Naive thymus-derived CD8-positive, alpha-beta T cell (primary cell): ENCODE measurements around the gene CTBP2. TPM values are rescaled to one million over a fixed set of nuclear protein-coding genes. Genes with fewer than 3 reads are reported as not detected.

Source experiments
- ATAC-seq, 2 donors: fragments of 150-1000 bp; cut with Tn5 transposase in 1 of 2; sonication (Bioruptor Pico), chemical (Tn5 transposase) in 1 of 2; 1 replicate in 1 of 2; 2 replicates in 1 of 2; pipeline ENCODE4 v1.10.0; 2021; ENCODE audit warnings: mild to moderate bottlenecking in 2 of 2, moderate library complexity in 2 of 2
- POLR2A ChIA-PET: fragments of 350-600 bp; sonication (Branson Sonifier 250); formaldehyde crosslinking; loops from one replicate; lab custom pipeline; 2021; ENCODE audit warnings: antibody characterized with exemption; lab: Charles Lee
- DNase-seq, 10 donors: peaks; one replicate each; pipeline versions ENCODE4 v3.0.0 to v3.0.0-alpha.2; 2020 to 2022
- H3K27ac Mint-ChIP-seq, 10 donors: one replicate each; pipeline ENCODE4 v1.8.0; 2020 to 2022; ENCODE audit warnings: mild to moderate bottlenecking in 10 of 10, mixed read lengths in 10 of 10, moderate library complexity in 4 of 10, inconsistent platforms in 1 of 10
- H3K27me3 Mint-ChIP-seq, 5 donors: one replicate each; pipeline ENCODE4 v1.8.0; 2021 to 2022; ENCODE audit warnings: mixed read lengths in 5 of 5
- H3K36me3 Mint-ChIP-seq, 3 donors: one replicate each; pipeline ENCODE4 v1.8.0; 2020 to 2022; ENCODE audit warnings: mixed read lengths in 3 of 3, mild to moderate bottlenecking in 2 of 3, inconsistent platforms in 1 of 3
- H3K4me1 Mint-ChIP-seq, 4 donors: one replicate each; pipeline ENCODE4 v1.8.0; 2021 to 2022; ENCODE audit warnings: mixed read lengths in 4 of 4
- H3K4me3 Mint-ChIP-seq, 10 donors: one replicate each; pipeline ENCODE4 v1.8.0; 2020 to 2022; ENCODE audit warnings: mild to moderate bottlenecking in 10 of 10, mixed read lengths in 10 of 10, moderate library complexity in 6 of 10, inconsistent platforms in 1 of 10
- H3K9me3 Mint-ChIP-seq, 9 donors: one replicate each; pipeline ENCODE4 v1.8.0; 2020 to 2022; ENCODE audit warnings: mixed read lengths in 9 of 9, mild to moderate bottlenecking in 3 of 9, inconsistent platforms in 1 of 9, moderate library complexity in 1 of 9
- polyA plus RNA-seq, 3 donors: library from polyadenylated mRNA; unstranded; fragments of 300-500 nt; fragmentation: Illumina TruSeq; gene quantifications; one replicate each; pipeline ENCODE4 v1.2.3, GENCODE V29; 2021
- total RNA-seq, 8 experiments: library from RNA in 2 of 8; stranded (reverse) in 2 of 8; gene quantifications; one replicate each; pipeline ENCODE4 v1.2.3 and lab custom pipeline; 2021 to 2026

Gene CTBP2
- total and polyA plus RNA-seq, 5 experiments from 2014 or later, result 0.05 to 3.1 (median 0.42) TPM

GRCh38 chr10:125007436-125007835 lies 152.9 kb downstream of the CTBP2 start:
- H3K4me3 Mint-ChIP-seq, result no peak overlapping the region
- no peaks in the 10 kb centered on the region for H3K9me3 Mint-ChIP-seq
- H3K27ac Mint-ChIP-seq, result no peak overlapping the region
- POLR2A ChIA-PET, result no interaction called here
- H3K27me3 Mint-ChIP-seq, result peaks cover 0 to 3% (median 0%) of the 10 kb centered on the region in 5 donors
- ATAC-seq (no peak), DNase-seq (no peak)
- no peaks in the 10 kb centered on the region for H3K4me1 Mint-ChIP-seq
- H3K36me3 Mint-ChIP-seq, result no peaks in the 10 kb centered on the region

GRCh38 chr10:125006921-125007426 lies 153.4 kb downstream of the CTBP2 start:
- Mint-ChIP-seq H3K9me3 (no peaks in the 10 kb centered on the region), H3K4me3 (no peak overlapping the region), H3K27me3 (peaks cover 0 to 3% (median 0%) of the 10 kb centered on the region in 5 donors), H3K36me3 (no peaks in the 10 kb centered on the region), H3K4me1 (no peaks in the 10 kb centered on the region), H3K27ac (no peak overlapping the region)
- POLR2A ChIA-PET, result no interaction called here
- no peak for ATAC-seq
- no peak for DNase-seq

- H3K27me3 Mint-ChIP-seq, result peaks cover 0 to 3% (median 0%) of the 10 kb centered on the region in 5 donors
- no peaks in the 10 kb centered on the region for H3K36me3 Mint-ChIP-seq
- no peak overlapping the region for H3K4me3 Mint-ChIP-seq
- H3K27ac Mint-ChIP-seq, result no peak overlapping the region
- POLR2A ChIA-PET, result no interaction called here
- DNase-seq (no peak), ATAC-seq (no peak)
- H3K9me3 Mint-ChIP-seq, result no peaks in the 10 kb centered on the region
- no peaks in the 10 kb centered on the region for H3K4me1 Mint-ChIP-seq
Observed at GRCh38 chr10:125006188-125006680, 154.1 kb downstream of the CTBP2 start.

- ATAC-seq, result no peak
- Mint-ChIP-seq H3K9me3 (no peaks in the 10 kb centered on the region), H3K36me3 (no peaks in the 10 kb centered on the region), H3K27ac (no peak overlapping the region), H3K4me3 (no peak overlapping the region), H3K27me3 (peaks cover 0 to 3% (median 0%) of the 10 kb centered on the region in 5 donors), H3K4me1 (peaks cover 0 to 6% (median 0%) of the 10 kb centered on the region in 4 donors)
- POLR2A ChIA-PET, result no interaction called here
- DNase-seq, result no peak
Observed at GRCh38 chr10:125005312-125006187, 154.8 kb downstream of the CTBP2 start.

- H3K4me1 Mint-ChIP-seq, result peaks cover 0 to 7% (median 0%) of the 10 kb centered on the region in 4 donors
Observed at GRCh38 chr10:125004571-125005311, 155.6 kb downstream of the CTBP2 start.

GRCh38 chr10:125003901-125004467 lies 156.4 kb downstream of the CTBP2 start:
- DNase-seq, result no peak
- Mint-ChIP-seq H3K36me3 (no peaks in the 10 kb centered on the region), H3K27me3 (peaks cover 0 to 3% (median 0%) of the 10 kb centered on the region in 5 donors), H3K27ac (no peak overlapping the region), H3K4me3 (no peak overlapping the region), H3K4me1 (peaks cover 0 to 7% (median 0%) of the 10 kb centered on the region in 4 donors), H3K9me3 (no peaks in the 10 kb centered on the region)
- POLR2A ChIA-PET, result no interaction called here
- ATAC-seq, result no peak

More at GRCh38 chr10:125004571-125005311, 155.6 kb downstream of the CTBP2 start:
- DNase-seq (no peak), ATAC-seq (no peak)
- peaks cover 0 to 3% (median 0%) of the 10 kb centered on the region in 5 donors for H3K27me3 Mint-ChIP-seq
- H3K27ac Mint-ChIP-seq, result no peak overlapping the region
- POLR2A ChIA-PET, result no interaction called here
- no peaks in the 10 kb centered on the region for H3K36me3 Mint-ChIP-seq
- H3K4me3 Mint-ChIP-seq, result no peak overlapping the region
- H3K9me3 Mint-ChIP-seq, result no peaks in the 10 kb centered on the region

GRCh38 chr10:125003146-125003900 lies 157.0 kb downstream of the CTBP2 start:
- ATAC-seq, result no peak
- H3K36me3 Mint-ChIP-seq, result no peaks in the 10 kb centered on the region
- H3K4me3 Mint-ChIP-seq, result no peak overlapping the region

GRCh38 chr10:125002423-125003145 lies 157.8 kb downstream of the CTBP2 start:
- Mint-ChIP-seq H3K36me3 (no peaks in the 10 kb centered on the region), H3K9me3 (no peaks in the 10 kb centered on the region), H3K4me1 (peaks cover 0 to 7% (median 0%) of the 10 kb centered on the region in 4 donors), H3K27me3 (peaks cover 0 to 3% (median 0%) of the 10 kb centered on the region in 5 donors), H3K27ac (no peak overlapping the region), H3K4me3 (no peak overlapping the region)
- DNase-seq (no peak), ATAC-seq (no peak)
- POLR2A ChIA-PET, result no interaction called here

More at GRCh38 chr10:125003146-125003900, 157.0 kb downstream of the CTBP2 start:
- Mint-ChIP-seq H3K27ac (no peak overlapping the region), H3K27me3 (peaks cover 0 to 3% (median 0%) of the 10 kb centered on the region in 5 donors), H3K4me1 (peaks cover 0 to 7% (median 0%) of the 10 kb centered on the region in 4 donors), H3K9me3 (no peaks in the 10 kb centered on the region)
- DNase-seq, result no peak
- POLR2A ChIA-PET, result no interaction called here

- POLR2A ChIA-PET, result no interaction called here
- ATAC-seq, result no peak
- peaks cover 0 to 7% (median 0%) of the 10 kb centered on the region in 4 donors for H3K4me1 Mint-ChIP-seq
- H3K36me3 Mint-ChIP-seq, result no peaks in the 10 kb centered on the region
- DNase-seq, result no peak
- H3K4me3 Mint-ChIP-seq, result no peak overlapping the region
- no peak overlapping the region for H3K27ac Mint-ChIP-seq
- no peaks in the 10 kb centered on the region for H3K27me3 Mint-ChIP-seq
- H3K9me3 Mint-ChIP-seq, result no peaks in the 10 kb centered on the region
Observed at GRCh38 chr10:125002047-125002422, 158.3 kb downstream of the CTBP2 start.

GRCh38 chr10:125001313-125002046 lies 158.9 kb downstream of the CTBP2 start:
- Mint-ChIP-seq H3K36me3 (no peaks in the 10 kb centered on the region), H3K27ac (no peak overlapping the region), H3K4me1 (peaks cover 0 to 7% (median 0%) of the 10 kb centered on the region in 4 donors), H3K4me3 (no peak overlapping the region), H3K27me3 (no peaks in the 10 kb centered on the region), H3K9me3 (no peaks in the 10 kb centered on the region)
- DNase-seq, result no peak
- POLR2A ChIA-PET, result no interaction called here
- no peak for ATAC-seq
